OCI-LY3 (cell line): ENCODE measurements around the gene ARL8A.
"Not testable (repeated sequence)": the region's sequence is repeated elsewhere in the genome, so short reads cannot be mapped to it uniquely, and the experiment has no call there.

Experiments
- H2AFZ ChIP-seq: fragments of 200-600, 300-600 bp; shearing (Covaris generic); 2 replicates; pipeline ENCODE4 v1.6.0; 2014; ENCODE audit warnings: antibody characterized with exemption, low read depth, low read length
- H3K27ac ChIP-seq: fragments of 200-600, 300-600 bp; sonication (generic); 2 replicates; pipeline ENCODE4 v1.5.1; 2014; ENCODE audit warnings: mild to moderate bottlenecking, low read length, moderate library complexity, mixed read lengths
- H3K27me3 ChIP-seq: fragments of 200-600, 300-600 bp; sonication (generic); 2 replicates; pipeline ENCODE4 v1.6.1; 2014; ENCODE audit warnings: low read depth, low read length, mixed read lengths
- H3K36me3 ChIP-seq: fragments of 200-600, 300-600 bp; sonication (generic); replicated peaks from 2 replicates; pipeline ENCODE3; 2014; ENCODE audit warnings: low read depth, low read length, mixed read lengths
- H3K4me1 ChIP-seq: fragments of 300-600, 200-600 bp; sonication (generic); 2 replicates; pipeline ENCODE4 v1.6.1; 2014; ENCODE audit warnings: low read length, mixed read lengths
- H3K4me2 ChIP-seq: fragments of 200-600, 300-600 bp; sonication (generic); 2 replicates; pipeline ENCODE4 v1.6.1; 2014; ENCODE audit warnings: low read length, mixed read lengths
- H3K4me3 ChIP-seq: fragments of 300-600, 200-600 bp; sonication (generic); 2 replicates; pipeline ENCODE4 v1.5.1; 2014; ENCODE audit warnings: antibody characterized with exemption, mild to moderate bottlenecking, low read length, moderate library complexity
- H3K79me2 ChIP-seq: fragments of 300-600, 200-600 bp; shearing (Covaris generic); 2 replicates; pipeline ENCODE4 v1.6.1; 2014; ENCODE audit warnings: mild to moderate bottlenecking, low read length, mixed read lengths
- H3K9ac ChIP-seq: fragments of 300-600, 200-600 bp; shearing (Covaris generic); 2 replicates; pipeline ENCODE4 v1.6.0; 2014; ENCODE audit warnings: mild to moderate bottlenecking, low read length, moderate library complexity
- H3K9me3 ChIP-seq: fragments of 200-600, 300-600 bp; shearing (Covaris generic); 2 replicates; pipeline ENCODE4 v1.6.1; 2014; ENCODE audit warnings: low read length, mixed read lengths; ENCODE audit not compliant: insufficient read depth
- H4K20me1 ChIP-seq: fragments of 200-600, 300-600 bp; sonication (generic); 2 replicates; pipeline ENCODE4 v1.6.1; 2016; ENCODE audit warnings: low read length, mixed read lengths; ENCODE audit not compliant: insufficient read depth
- CTCF ChIP-seq: fragments of 200-600, 300-600 bp; sonication (generic); IDR thresholded peaks from 2 replicates; pipeline ENCODE4 v1.5.1; 2014; ENCODE audit warnings: antibody characterized with exemption, low read length, low read depth
- EZH2phosphoT487 ChIP-seq: fragments of 200-600 bp; shearing (Covaris generic); IDR thresholded peaks from 2 replicates; pipeline ENCODE4 v1.6.1; 2018; ENCODE audit warnings: antibody characterized with exemption, mixed run types, low read depth

The ARL8A gene

GRCh38 chr1:202112859-202113689 is 31.5 kb downstream of the ARL8A start:
- H3K27ac ChIP-seq = no peak overlapping the region
- peak overlapping the region; percentile 52; the same call in 1 of the 2 replicates for H3K4me2 ChIP-seq
- H3K4me1 ChIP-seq = peaks cover 18% of the 10 kb centered on the region
- no peaks in the 10 kb centered on the region for H3K9me3 ChIP-seq
- no peaks in the 10 kb centered on the region for H4K20me1 ChIP-seq
- H3K27me3 ChIP-seq = 0 out of 2 replicates have a peak, but pooled peaks cover 9% of the 10 kb centered on the region
- H3K9ac ChIP-seq = no peak overlapping the region
- TF ChIP-seq EZH2phosphoT487 = no peak
- no peak for TF ChIP-seq CTCF
- H3K4me3 ChIP-seq = no peak overlapping the region
- no peak overlapping the region for H2AFZ ChIP-seq
- no peaks in the 10 kb centered on the region for H3K79me2 ChIP-seq
- H3K36me3 ChIP-seq = no peaks in the 10 kb centered on the region

GRCh38 chr1:202111589-202111988 is 32.9 kb downstream of the ARL8A start:
- not testable (repeated sequence) for H3K4me3 ChIP-seq, H3K9ac ChIP-seq, H3K36me3 ChIP-seq, H4K20me1 ChIP-seq, H2AFZ ChIP-seq, H3K4me2 ChIP-seq, H3K27me3 ChIP-seq, H3K9me3 ChIP-seq, H3K27ac ChIP-seq, H3K79me2 ChIP-seq
- H3K4me1 ChIP-seq = peaks cover 20% of the 10 kb centered on the region

GRCh38 chr1:202110977-202111376 is 33.6 kb downstream of the ARL8A start:
- Histone ChIP-seq H3K79me2 (no peaks in the 10 kb centered on the region), H4K20me1 (no peaks in the 10 kb centered on the region), H3K9me3 (no peaks in the 10 kb centered on the region), H3K9ac (no peak overlapping the region), H3K27me3 (0 out of 2 replicates have a peak, but pooled peaks cover 9% of the 10 kb centered on the region), H3K4me2 (no peak overlapping the region), H2AFZ (no peak overlapping the region), H3K27ac (no peak overlapping the region), H3K4me1 (peaks cover 26% of the 10 kb centered on the region), H3K4me3 (no peak overlapping the region), H3K36me3 (no peaks in the 10 kb centered on the region)
- TF ChIP-seq EZH2phosphoT487 = no peak
- TF ChIP-seq CTCF = no peak

- Histone ChIP-seq H3K4me1 (peaks cover 15% of the 10 kb centered on the region), H3K4me2 (no peak overlapping the region), H3K4me3 (no peak overlapping the region), H4K20me1 (no peaks in the 10 kb centered on the region), H3K36me3 (no peaks in the 10 kb centered on the region), H2AFZ (no peak overlapping the region), H3K27ac (no peak overlapping the region), H3K9ac (no peak overlapping the region), H3K79me2 (no peaks in the 10 kb centered on the region), H3K27me3 (0 out of 2 replicates have a peak, but pooled peaks cover 2% of the 10 kb centered on the region), H3K9me3 (no peaks in the 10 kb centered on the region)
- TF ChIP-seq EZH2phosphoT487 (no peak), CTCF (no peak)
Observed at GRCh38 chr1:202107801-202108731, 36.5 kb downstream of the ARL8A start.
